K562 (cell line): ENCODE results near the gene PHF20. TPM values are rescaled to one million over a fixed set of nuclear protein-coding genes. Genes with fewer than 3 reads are reported as not detected.
"Not testable (repeated sequence)": the region's sequence is repeated elsewhere in the genome, so short reads cannot be mapped to it uniquely, and the experiment has no call there.

Experiments used
- ATAC-seq: fragments of 200-7000 bp; cut with Tn5 transposase; 3 replicates; pipeline ENCODE4 v1.9.1; 2020; ENCODE audit warnings: moderate library complexity
- BruUV-seq: library from RNA; stranded (reverse); fragments of 400-500 nt; replicated peaks from 2 replicates; lab custom pipeline; 2021; lab: Mats Ljungman, UMichigan
- CTCF ChIA-PET: fragments of 300-600 bp; formaldehyde crosslinking; extraction: SDS; loops from one replicate; lab custom pipeline; 2021; ENCODE audit warnings: low intra/inter-chr PET ratio; lab: Yijun Ruan, JAX
- POLR2A ChIA-PET: fragments of 300-600, 350-650 bp; sonication (Branson Sonifier 250); formaldehyde crosslinking; extraction: SDS; loops from one replicate; lab custom pipeline; 2021; ENCODE audit warnings: antibody characterized with exemption, inconsistent platforms; lab: Yijun Ruan, JAX
- DNase-seq, 4 experiments: peaks; one replicate each; pipeline versions ENCODE4 v3.0.0 to v3.0.0-alpha.2; 2011 to 2018; ENCODE audit warnings: low spot score in 3 of 4, mixed read lengths in 3 of 4; ENCODE audit errors: extremely low read depth in 1 of 4
- FAIRE-seq: peaks from 2 replicates; lab custom pipeline; 2011; peaks lifted over from hg19 to GRCh38; lab: Jason Lieb, UNC
- H2AFZ ChIP-seq: 2 replicates; pipeline ENCODE4 v1.6.0; 2011; ENCODE audit warnings: low read depth, low read length, control low read depth, inconsistent platforms
- H3K27ac ChIP-seq: fragments of 200-600 bp; 3 replicates; pipeline ENCODE4 v1.8.0; 2011; ENCODE audit warnings: low read depth, mild to moderate bottlenecking, control low read depth, inconsistent platforms, low read length, moderate library complexity, mixed read lengths; ENCODE audit errors: extremely low read depth
- H3K27me3 ChIP-seq, 2 experiments: fragments of 300-600 bp in 1 of 2; 2 replicates in 1 of 2; 3 replicates in 1 of 2; pipeline versions ENCODE4 v1.6.0 to v1.8.0; 2011; ENCODE audit warnings: inconsistent platforms in 2 of 2, low read length in 2 of 2, mild to moderate bottlenecking in 1 of 2, mixed read lengths in 1 of 2, moderate library complexity in 1 of 2; ENCODE audit not compliant: control insufficient read depth in 2 of 2, insufficient read depth in 2 of 2
- H3K36me3 ChIP-seq: fragments of 300-600 bp; 3 replicates; pipeline ENCODE4 v1.8.0; 2011; ENCODE audit warnings: mild to moderate bottlenecking, low read length, inconsistent platforms; ENCODE audit not compliant: control insufficient read depth, insufficient read depth
- H3K4me1 ChIP-seq, 2 experiments: fragments of 200-600 bp in 1 of 2; replicated peaks in 1 of 2; 2 replicates in 1 of 2; 3 replicates in 1 of 2; pipeline versions ENCODE4 v1.5.1 to v1.8.0; 2011; ENCODE audit warnings: inconsistent platforms in 2 of 2, low read length in 2 of 2, mild to moderate bottlenecking in 1 of 2, mixed read lengths in 1 of 2, moderate library complexity in 1 of 2; ENCODE audit not compliant: control insufficient read depth in 2 of 2, insufficient read depth in 2 of 2
- H3K4me2 ChIP-seq: 2 replicates; pipeline ENCODE4 v1.6.1; 2011; ENCODE audit warnings: low read length, control low read depth, inconsistent platforms, mixed read lengths; ENCODE audit not compliant: insufficient read depth
- H3K4me3 ChIP-seq: fragments of 200-600 bp; sonication (generic), shearing (Covaris generic); 2 replicates; pipeline ENCODE4 v1.5.1; 2016; ENCODE audit warnings: control low read depth, inconsistent platforms
- H3K79me2 ChIP-seq: fragments of 200-600 bp; 3 replicates; pipeline ENCODE4 v1.8.0; 2011; ENCODE audit warnings: low read length, inconsistent platforms; ENCODE audit not compliant: control insufficient read depth, insufficient read depth
- H3K9ac ChIP-seq, 2 experiments: 2 replicates each; pipeline versions ENCODE4 v1.6.0 to v1.6.1; 2011; ENCODE audit warnings: low read depth in 2 of 2, low read length in 2 of 2, control low read depth in 1 of 2, inconsistent platforms in 1 of 2, mild to moderate bottlenecking in 1 of 2, mixed read lengths in 1 of 2; ENCODE audit not compliant: insufficient read depth in 1 of 2
- H3K9me1 ChIP-seq: one replicate; pipeline ENCODE4 v1.6.0; 2011; ENCODE audit warnings: inconsistent platforms, mild to moderate bottlenecking, low read length, moderate library complexity; ENCODE audit not compliant: control insufficient read depth, insufficient read depth
- H3K9me3 ChIP-seq: replicated peaks from 2 replicates; pipeline ENCODE4 v1.5.1; 2011; ENCODE audit warnings: low read depth, low read length, inconsistent platforms; ENCODE audit not compliant: control insufficient read depth, insufficient read depth
- H4K20me1 ChIP-seq: replicated peaks from 2 replicates; pipeline ENCODE4 v1.6.1; 2011; ENCODE audit warnings: low read length, inconsistent platforms, mixed read lengths; ENCODE audit not compliant: control insufficient read depth, insufficient read depth
- KDM1A ChIP-seq, 2 experiments: fragments of 450-650 bp; IDR thresholded peaks; 2 replicates each; pipeline ENCODE4 v1.6.1; 2016; ENCODE audit warnings: mild to moderate bottlenecking in 2 of 2
- RBM25 ChIP-seq: fragments of 200-400 bp; formaldehyde crosslinking; IDR thresholded peaks from 2 replicates; pipeline ENCODE4 v1.6.1; 2018; ENCODE audit warnings: low read length, low read depth, moderate library complexity; ENCODE audit not compliant: severe bottlenecking
- ZNF121 ChIP-seq: sonication (generic); formaldehyde crosslinking; conservative IDR thresholded peaks from 2 replicates; pipeline ENCODE4 v1.8.0; 2022; ENCODE audit warnings: missing genetic modification reagents
- WGBS: fragments of 100-300 bp; shearing (Covaris generic); methylation state at CpG from one replicate; pipeline ENCODE4 v1.1.6; 2016; ENCODE audit warnings: low coverage, mixed read lengths; ENCODE audit not compliant: insufficient coverage; ENCODE audit errors: missing lambda C conversion rate; 5-methylcytosine and 5-hydroxymethylcytosine counted together
- in situ Hi-C: fragments of 300-500 bp; cut with MboI; formaldehyde crosslinking; loops from 4 replicates; pipeline ENCODE4 v1.15.0; 2018; ENCODE audit warnings: inconsistent platforms, mixed read lengths
- intact Hi-C: fragments of 100-400 bp; cut with micrococcal nuclease; formaldehyde crosslinking; loops from 2 replicates; pipeline ENCODE4 v1.14.2; 2022
- polyA plus RNA-seq, 8 experiments: library from polyadenylated mRNA; depleted of rRNA in 4 of 8; stranded (reverse) in 5 of 8; unstranded in 3 of 8; fragments of >200 nt; fragmentation: Nextera tagmentation in 2 of 8; fragmentation: Illumina TruSeq in 1 of 8; extraction: Ambion mirVana in 2 of 8; extraction: Trizol in 1 of 8; gene quantifications; 2 replicates each; pipeline versions ENCODE4 v1.2.1 to v1.2.3, GENCODE V29; 2011 to 2014; ENCODE audit warnings: inconsistent platforms in 1 of 8, missing spikeins in 1 of 8
- total RNA-seq, 7 experiments: library from RNA; depleted of rRNA in 6 of 7; stranded (reverse); fragments of >200 nt in 6 of 7; fragmentation: Illumina TruSeq in 2 of 7; extraction: Trizol in 2 of 7; gene quantifications; 2 replicates each; pipeline versions ENCODE4 v1.2.1 to v1.2.3, GENCODE V29; 2011 to 2021; ENCODE audit warnings: low replicate concordance in 1 of 7
- TF ChIP-seq, protein P1 (sequence below): fragments of 450-650 bp; IDR thresholded peaks from 2 replicates; pipeline ENCODE4 v1.6.1; 2017; ENCODE audit warnings: antibody characterized with exemption, mild to moderate bottlenecking
- TF ChIP-seq, protein P2 (sequence below): fragments of 450-650 bp; IDR thresholded peaks from 2 replicates; pipeline ENCODE4 v1.6.1; 2016; ENCODE audit warnings: mild to moderate bottlenecking, moderate library complexity

The PHF20 gene
- total and polyA plus RNA-seq, 9 of the 15 experiments (the other 6 are each of a cell fraction or from before 2014, with no cell fraction given): 49.9 to 196 (median 70.7) TPM

DNA sequence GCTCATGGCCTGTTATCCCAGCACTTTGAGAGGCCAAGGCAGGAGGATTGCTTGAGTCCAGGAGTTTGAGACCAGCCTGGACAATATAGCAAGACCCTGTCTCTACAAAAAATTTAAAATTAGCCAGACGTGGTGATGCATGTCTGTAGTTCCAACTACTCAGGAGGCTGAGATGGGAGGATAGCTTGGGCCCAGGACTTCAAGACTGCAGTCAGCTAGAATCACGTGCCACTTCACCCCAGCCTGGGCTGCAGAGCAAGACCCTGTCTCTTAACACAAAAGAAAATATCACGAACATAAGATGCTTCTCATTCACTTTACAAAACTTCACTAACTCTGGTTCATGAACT is 27.3 kb upstream of the PHF20 start:
- peaks cover 17% of the 10 kb centered on the region for H3K36me3 ChIP-seq
- peak in 1 of 4 experiments; percentile 20 for DNase-seq
- FAIRE-seq, H3K4me3 ChIP-seq, H3K9me1 ChIP-seq, CTCF ChIA-PET, in situ Hi-C loops, ATAC-seq, H3K9me3 ChIP-seq, H3K27me3 ChIP-seq, BruUV-seq: not testable (repeated sequence)
- H2AFZ ChIP-seq: peak overlapping the region; percentile 95
- peak overlapping the region; percentile 99; the same call in 2 of the 3 replicates for H3K27ac ChIP-seq
- H3K4me2 ChIP-seq: peak overlapping the region; percentile 91; the same call in 1 of the 2 replicates
- H3K79me2 ChIP-seq: peaks cover 43% of the 10 kb centered on the region
- peak overlapping the region in 1 of 2 experiments; percentile 99; a peak in 2 of 4 replicates for H3K9ac ChIP-seq
- intact Hi-C loops: loop anchor here (5.0 kb wide), 1 partner anchor 158 kb away; no protein-coding TSS in a partner anchor
- POLR2A ChIA-PET: interaction anchor here (0.7 to 6.4 kb wide), 21 partner anchors 10 to 290 kb away, joined by 3 to 55 read pairs (median 5); partner anchors contain the start of genes PHF20 and SCAND1
- H3K4me1 ChIP-seq: peaks cover 4 to 16% of the 10 kb centered on the region in 2 experiments; a peak in 3 of 5 replicates
- H4K20me1 ChIP-seq: peaks cover 13% of the 10 kb centered on the region; the same call in 1 of the 2 replicates
- 51% methylated on average over 3 of the region's 3 CpGs for WGBS
- TF ChIP-seq ZNF121 (CRISPR knock-in tag) (peak; percentile 96), RBM25 (peak; percentile 64), KDM1A (IDR thresholded peaks at IDR 0.05) (peak; percentile 28 to 47; a peak in 2 of 4 replicates)
- TF ChIP-seq, protein P1, sequence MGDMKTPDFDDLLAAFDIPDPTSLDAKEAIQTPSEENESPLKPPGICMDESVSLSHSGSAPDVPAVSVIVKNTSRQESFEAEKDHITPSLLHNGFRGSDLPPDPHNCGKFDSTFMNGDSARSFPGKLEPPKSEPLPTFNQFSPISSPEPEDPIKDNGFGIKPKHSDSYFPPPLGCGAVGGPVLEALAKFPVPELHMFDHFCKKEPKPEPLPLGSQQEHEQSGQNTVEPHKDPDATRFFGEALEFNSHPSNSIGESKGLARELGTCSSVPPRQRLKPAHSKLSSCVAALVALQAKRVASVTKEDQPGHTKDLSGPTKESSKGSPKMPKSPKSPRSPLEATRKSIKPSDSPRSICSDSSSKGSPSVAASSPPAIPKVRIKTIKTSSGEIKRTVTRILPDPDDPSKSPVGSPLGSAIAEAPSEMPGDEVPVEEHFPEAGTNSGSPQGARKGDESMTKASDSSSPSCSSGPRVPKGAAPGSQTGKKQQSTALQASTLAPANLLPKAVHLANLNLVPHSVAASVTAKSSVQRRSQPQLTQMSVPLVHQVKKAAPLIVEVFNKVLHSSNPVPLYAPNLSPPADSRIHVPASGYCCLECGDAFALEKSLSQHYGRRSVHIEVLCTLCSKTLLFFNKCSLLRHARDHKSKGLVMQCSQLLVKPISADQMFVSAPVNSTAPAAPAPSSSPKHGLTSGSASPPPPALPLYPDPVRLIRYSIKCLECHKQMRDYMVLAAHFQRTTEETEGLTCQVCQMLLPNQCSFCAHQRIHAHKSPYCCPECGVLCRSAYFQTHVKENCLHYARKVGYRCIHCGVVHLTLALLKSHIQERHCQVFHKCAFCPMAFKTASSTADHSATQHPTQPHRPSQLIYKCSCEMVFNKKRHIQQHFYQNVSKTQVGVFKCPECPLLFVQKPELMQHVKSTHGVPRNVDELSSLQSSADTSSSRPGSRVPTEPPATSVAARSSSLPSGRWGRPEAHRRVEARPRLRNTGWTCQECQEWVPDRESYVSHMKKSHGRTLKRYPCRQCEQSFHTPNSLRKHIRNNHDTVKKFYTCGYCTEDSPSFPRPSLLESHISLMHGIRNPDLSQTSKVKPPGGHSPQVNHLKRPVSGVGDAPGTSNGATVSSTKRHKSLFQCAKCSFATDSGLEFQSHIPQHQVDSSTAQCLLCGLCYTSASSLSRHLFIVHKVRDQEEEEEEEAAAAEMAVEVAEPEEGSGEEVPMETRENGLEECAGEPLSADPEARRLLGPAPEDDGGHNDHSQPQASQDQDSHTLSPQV: 0 out of 2 replicates have a peak, but pooled peaks have one; percentile 17
- TF ChIP-seq, protein P2, sequence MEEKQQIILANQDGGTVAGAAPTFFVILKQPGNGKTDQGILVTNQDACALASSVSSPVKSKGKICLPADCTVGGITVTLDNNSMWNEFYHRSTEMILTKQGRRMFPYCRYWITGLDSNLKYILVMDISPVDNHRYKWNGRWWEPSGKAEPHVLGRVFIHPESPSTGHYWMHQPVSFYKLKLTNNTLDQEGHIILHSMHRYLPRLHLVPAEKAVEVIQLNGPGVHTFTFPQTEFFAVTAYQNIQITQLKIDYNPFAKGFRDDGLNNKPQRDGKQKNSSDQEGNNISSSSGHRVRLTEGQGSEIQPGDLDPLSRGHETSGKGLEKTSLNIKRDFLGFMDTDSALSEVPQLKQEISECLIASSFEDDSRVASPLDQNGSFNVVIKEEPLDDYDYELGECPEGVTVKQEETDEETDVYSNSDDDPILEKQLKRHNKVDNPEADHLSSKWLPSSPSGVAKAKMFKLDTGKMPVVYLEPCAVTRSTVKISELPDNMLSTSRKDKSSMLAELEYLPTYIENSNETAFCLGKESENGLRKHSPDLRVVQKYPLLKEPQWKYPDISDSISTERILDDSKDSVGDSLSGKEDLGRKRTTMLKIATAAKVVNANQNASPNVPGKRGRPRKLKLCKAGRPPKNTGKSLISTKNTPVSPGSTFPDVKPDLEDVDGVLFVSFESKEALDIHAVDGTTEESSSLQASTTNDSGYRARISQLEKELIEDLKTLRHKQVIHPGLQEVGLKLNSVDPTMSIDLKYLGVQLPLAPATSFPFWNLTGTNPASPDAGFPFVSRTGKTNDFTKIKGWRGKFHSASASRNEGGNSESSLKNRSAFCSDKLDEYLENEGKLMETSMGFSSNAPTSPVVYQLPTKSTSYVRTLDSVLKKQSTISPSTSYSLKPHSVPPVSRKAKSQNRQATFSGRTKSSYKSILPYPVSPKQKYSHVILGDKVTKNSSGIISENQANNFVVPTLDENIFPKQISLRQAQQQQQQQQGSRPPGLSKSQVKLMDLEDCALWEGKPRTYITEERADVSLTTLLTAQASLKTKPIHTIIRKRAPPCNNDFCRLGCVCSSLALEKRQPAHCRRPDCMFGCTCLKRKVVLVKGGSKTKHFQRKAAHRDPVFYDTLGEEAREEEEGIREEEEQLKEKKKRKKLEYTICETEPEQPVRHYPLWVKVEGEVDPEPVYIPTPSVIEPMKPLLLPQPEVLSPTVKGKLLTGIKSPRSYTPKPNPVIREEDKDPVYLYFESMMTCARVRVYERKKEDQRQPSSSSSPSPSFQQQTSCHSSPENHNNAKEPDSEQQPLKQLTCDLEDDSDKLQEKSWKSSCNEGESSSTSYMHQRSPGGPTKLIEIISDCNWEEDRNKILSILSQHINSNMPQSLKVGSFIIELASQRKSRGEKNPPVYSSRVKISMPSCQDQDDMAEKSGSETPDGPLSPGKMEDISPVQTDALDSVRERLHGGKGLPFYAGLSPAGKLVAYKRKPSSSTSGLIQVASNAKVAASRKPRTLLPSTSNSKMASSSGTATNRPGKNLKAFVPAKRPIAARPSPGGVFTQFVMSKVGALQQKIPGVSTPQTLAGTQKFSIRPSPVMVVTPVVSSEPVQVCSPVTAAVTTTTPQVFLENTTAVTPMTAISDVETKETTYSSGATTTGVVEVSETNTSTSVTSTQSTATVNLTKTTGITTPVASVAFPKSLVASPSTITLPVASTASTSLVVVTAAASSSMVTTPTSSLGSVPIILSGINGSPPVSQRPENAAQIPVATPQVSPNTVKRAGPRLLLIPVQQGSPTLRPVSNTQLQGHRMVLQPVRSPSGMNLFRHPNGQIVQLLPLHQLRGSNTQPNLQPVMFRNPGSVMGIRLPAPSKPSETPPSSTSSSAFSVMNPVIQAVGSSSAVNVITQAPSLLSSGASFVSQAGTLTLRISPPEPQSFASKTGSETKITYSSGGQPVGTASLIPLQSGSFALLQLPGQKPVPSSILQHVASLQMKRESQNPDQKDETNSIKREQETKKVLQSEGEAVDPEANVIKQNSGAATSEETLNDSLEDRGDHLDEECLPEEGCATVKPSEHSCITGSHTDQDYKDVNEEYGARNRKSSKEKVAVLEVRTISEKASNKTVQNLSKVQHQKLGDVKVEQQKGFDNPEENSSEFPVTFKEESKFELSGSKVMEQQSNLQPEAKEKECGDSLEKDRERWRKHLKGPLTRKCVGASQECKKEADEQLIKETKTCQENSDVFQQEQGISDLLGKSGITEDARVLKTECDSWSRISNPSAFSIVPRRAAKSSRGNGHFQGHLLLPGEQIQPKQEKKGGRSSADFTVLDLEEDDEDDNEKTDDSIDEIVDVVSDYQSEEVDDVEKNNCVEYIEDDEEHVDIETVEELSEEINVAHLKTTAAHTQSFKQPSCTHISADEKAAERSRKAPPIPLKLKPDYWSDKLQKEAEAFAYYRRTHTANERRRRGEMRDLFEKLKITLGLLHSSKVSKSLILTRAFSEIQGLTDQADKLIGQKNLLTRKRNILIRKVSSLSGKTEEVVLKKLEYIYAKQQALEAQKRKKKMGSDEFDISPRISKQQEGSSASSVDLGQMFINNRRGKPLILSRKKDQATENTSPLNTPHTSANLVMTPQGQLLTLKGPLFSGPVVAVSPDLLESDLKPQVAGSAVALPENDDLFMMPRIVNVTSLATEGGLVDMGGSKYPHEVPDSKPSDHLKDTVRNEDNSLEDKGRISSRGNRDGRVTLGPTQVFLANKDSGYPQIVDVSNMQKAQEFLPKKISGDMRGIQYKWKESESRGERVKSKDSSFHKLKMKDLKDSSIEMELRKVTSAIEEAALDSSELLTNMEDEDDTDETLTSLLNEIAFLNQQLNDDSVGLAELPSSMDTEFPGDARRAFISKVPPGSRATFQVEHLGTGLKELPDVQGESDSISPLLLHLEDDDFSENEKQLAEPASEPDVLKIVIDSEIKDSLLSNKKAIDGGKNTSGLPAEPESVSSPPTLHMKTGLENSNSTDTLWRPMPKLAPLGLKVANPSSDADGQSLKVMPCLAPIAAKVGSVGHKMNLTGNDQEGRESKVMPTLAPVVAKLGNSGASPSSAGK: peak; percentile 22
